Sigmoid colon (tissue), 4 donors: ENCODE results near the gene KRT80.

Source experiments
- CTCF ChIP-seq, 4 experiments: fragments of 450-650 bp in 3 of 4; fragments of 200-600 bp in 1 of 4; IDR thresholded peaks; one replicate each; pipeline ENCODE4 v1.5.1; 2016 to 2019; ENCODE audit warnings: antibody characterized with exemption in 4 of 4, mild to moderate bottlenecking in 3 of 4, moderate library complexity in 2 of 4
- POLR2AphosphoS5 ChIP-seq, 4 donors: sonication (generic); formaldehyde crosslinking; IDR thresholded peaks; one replicate each; pipeline ENCODE4 v1.6.1; 2017; ENCODE audit warnings: antibody characterized with exemption in 4 of 4

- no peak for TF ChIP-seq CTCF (IDR thresholded peaks at IDR 0.05)
- no peak for TF ChIP-seq POLR2AphosphoS5 (IDR thresholded peaks at IDR 0.05)
Measured at GRCh38 chr12:52137746-52138145, 54.1 kb downstream of the KRT80 start.
